Smooth muscle cell (in vitro differentiated cells): ENCODE measurements around the gene ALB. TPM values are rescaled to one million over a fixed set of nuclear protein-coding genes. Genes with fewer than 3 reads are reported as not detected.

Experiments used
- DNase-seq: peaks from one replicate; lab custom pipeline; 2025; ENCODE audit not compliant: unreplicated experiment; lab: John Stamatoyannopoulos, UW
- H2AFZ ChIP-seq: fragments of 200-600 bp; sonication (generic); 2 replicates; pipeline ENCODE4 v1.6.0; 2016; ENCODE audit warnings: antibody characterized with exemption, low read depth, mild to moderate bottlenecking
- H3F3A ChIP-seq: fragments of 200-600 bp; sonication (generic); 2 replicates; pipeline ENCODE4 v1.6.0; 2017; ENCODE audit warnings: antibody characterized with exemption, low read depth
- H3K27ac ChIP-seq: fragments of 200-600 bp; sonication (generic); 2 replicates; pipeline ENCODE4 v1.5.1; 2016; ENCODE audit warnings: low read depth, mild to moderate bottlenecking
- H3K27me3 ChIP-seq: fragments of 200-600 bp; sonication (generic); 2 replicates; pipeline ENCODE4 v1.6.1; 2016; ENCODE audit warnings: low read depth, mild to moderate bottlenecking
- H3K36me3 ChIP-seq: fragments of 200-600 bp; sonication (generic); 2 replicates; pipeline ENCODE4 v1.5.1; 2016; ENCODE audit warnings: low read depth
- H3K4me1 ChIP-seq: fragments of 200-600 bp; sonication (generic); 2 replicates; pipeline ENCODE4 v1.5.1; 2016; ENCODE audit warnings: low read depth
- H3K4me2 ChIP-seq: fragments of 200-600 bp; sonication (generic); 2 replicates; pipeline ENCODE4 v1.6.0; 2016; ENCODE audit warnings: mild to moderate bottlenecking
- H3K4me3 ChIP-seq: fragments of 200-600 bp; sonication (generic); 2 replicates; pipeline ENCODE4 v1.5.1; 2016; ENCODE audit warnings: mild to moderate bottlenecking
- H3K79me2 ChIP-seq: fragments of 200-600 bp; sonication (generic); 2 replicates; pipeline ENCODE4 v1.6.0; 2016; ENCODE audit warnings: low read depth, mild to moderate bottlenecking
- H3K9ac ChIP-seq: fragments of 200-600 bp; sonication (generic); 2 replicates; pipeline ENCODE4 v1.6.0; 2016; ENCODE audit warnings: low read depth
- H3K9me3 ChIP-seq: fragments of 200-600 bp; sonication (generic); replicated peaks from 2 replicates; pipeline ENCODE4 v1.5.1; 2016; ENCODE audit warnings: low read depth
- H4K20me1 ChIP-seq: fragments of 200-600 bp; sonication (generic); 2 replicates; pipeline ENCODE4 v1.6.0; 2016; ENCODE audit warnings: low read depth
- WGBS: methylation state at CpG from one replicate; pipeline ENCODE4 v1.1.7; 2016; ENCODE audit warnings: low lambda C conversion rate; 5-methylcytosine and 5-hydroxymethylcytosine counted together
- polyA plus RNA-seq: library from polyadenylated mRNA; unstranded; fragments of >200 nt; fragmentation: Nextera tagmentation; extraction: Ambion mirVana; gene quantifications from 2 replicates; pipeline ENCODE4 v1.2.1, GENCODE V29; 2016
- total RNA-seq: library from RNA; depleted of rRNA; stranded (reverse); fragments of >200 nt; gene quantifications from 2 replicates; pipeline ENCODE4 v1.2.3, GENCODE V29; 2014
- TF ChIP-seq, protein P1 (sequence below): fragments of 200-600 bp; sonication (generic); IDR thresholded peaks from 2 replicates; pipeline ENCODE4 v1.5.1; 2017; ENCODE audit warnings: borderline replicate concordance, mild to moderate bottlenecking, antibody characterized with exemption; ENCODE audit not compliant: insufficient read depth, poor library complexity, severe bottlenecking

The ALB gene
- total and polyA plus RNA-seq, 2 experiments from 2014 or later, result 0.85 to 4.8 TPM

- no peak overlapping the region for H3K4me2 ChIP-seq
- TF ChIP-seq, protein P1, sequence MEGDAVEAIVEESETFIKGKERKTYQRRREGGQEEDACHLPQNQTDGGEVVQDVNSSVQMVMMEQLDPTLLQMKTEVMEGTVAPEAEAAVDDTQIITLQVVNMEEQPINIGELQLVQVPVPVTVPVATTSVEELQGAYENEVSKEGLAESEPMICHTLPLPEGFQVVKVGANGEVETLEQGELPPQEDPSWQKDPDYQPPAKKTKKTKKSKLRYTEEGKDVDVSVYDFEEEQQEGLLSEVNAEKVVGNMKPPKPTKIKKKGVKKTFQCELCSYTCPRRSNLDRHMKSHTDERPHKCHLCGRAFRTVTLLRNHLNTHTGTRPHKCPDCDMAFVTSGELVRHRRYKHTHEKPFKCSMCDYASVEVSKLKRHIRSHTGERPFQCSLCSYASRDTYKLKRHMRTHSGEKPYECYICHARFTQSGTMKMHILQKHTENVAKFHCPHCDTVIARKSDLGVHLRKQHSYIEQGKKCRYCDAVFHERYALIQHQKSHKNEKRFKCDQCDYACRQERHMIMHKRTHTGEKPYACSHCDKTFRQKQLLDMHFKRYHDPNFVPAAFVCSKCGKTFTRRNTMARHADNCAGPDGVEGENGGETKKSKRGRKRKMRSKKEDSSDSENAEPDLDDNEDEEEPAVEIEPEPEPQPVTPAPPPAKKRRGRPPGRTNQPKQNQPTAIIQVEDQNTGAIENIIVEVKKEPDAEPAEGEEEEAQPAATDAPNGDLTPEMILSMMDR, result no peak
- no peak overlapping the region for H3K27ac ChIP-seq
- no peaks in the 10 kb centered on the region for H3K79me2 ChIP-seq
- peaks cover 4% of the 10 kb centered on the region for H3F3A ChIP-seq
- WGBS, result 84% methylated on average over 4 of the region's 4 CpGs
- H3K9me3 ChIP-seq, result no peaks in the 10 kb centered on the region
- no peaks in the 10 kb centered on the region for H4K20me1 ChIP-seq
- H3K27me3 ChIP-seq, result no peaks in the 10 kb centered on the region
- no peak overlapping the region for H2AFZ ChIP-seq
- no peak overlapping the region for H3K9ac ChIP-seq
- no peak for DNase-seq
- H3K4me1 ChIP-seq, result peaks cover 16% of the 10 kb centered on the region
- no peak overlapping the region for H3K4me3 ChIP-seq
- no peaks in the 10 kb centered on the region for H3K36me3 ChIP-seq
Measured at GRCh38 chr4:73447671-73448070, 43.6 kb downstream of the ALB start.

DNA sequence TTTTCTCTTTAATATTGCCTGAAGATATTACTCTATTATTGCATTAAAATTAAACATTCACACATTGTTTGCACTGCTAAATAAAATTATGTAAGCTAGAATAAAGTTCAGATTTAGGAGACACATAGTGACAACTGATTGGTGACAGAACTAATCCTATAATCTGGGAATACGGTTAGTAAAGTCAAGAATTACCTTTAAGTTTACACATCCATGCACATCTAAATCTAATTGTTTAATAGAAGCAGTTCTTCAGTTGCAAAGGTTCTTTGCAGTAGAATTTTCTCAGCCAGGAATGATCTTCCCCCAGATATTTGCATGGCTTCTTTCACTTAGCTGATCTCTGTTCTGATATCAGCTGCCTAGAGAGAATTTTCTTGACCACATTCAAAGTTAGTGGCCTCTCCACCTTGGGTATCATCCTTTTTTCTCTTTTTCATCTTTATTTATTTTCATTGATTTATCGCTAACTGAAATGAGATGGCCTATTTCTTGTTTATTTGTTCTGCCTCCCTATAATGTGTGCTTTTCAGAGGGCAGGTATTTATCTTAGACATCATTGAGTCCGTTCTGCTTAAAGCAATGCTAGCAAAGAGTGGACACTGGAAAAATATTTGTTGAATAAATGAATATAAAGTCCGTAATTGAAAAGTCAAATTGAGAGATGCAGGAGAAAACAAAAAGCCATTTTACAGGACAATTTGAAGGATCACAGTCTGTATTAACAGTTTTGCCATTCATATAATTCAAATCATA, 44.5 kb downstream of the ALB start:
- Histone ChIP-seq H3K27ac (no peak overlapping the region), H3K4me1 (peaks cover 16% of the 10 kb centered on the region), H3K4me2 (no peak overlapping the region), H2AFZ (no peak overlapping the region), H3K9ac (no peak overlapping the region), H4K20me1 (no peaks in the 10 kb centered on the region), H3F3A (peaks cover 4% of the 10 kb centered on the region), H3K36me3 (no peaks in the 10 kb centered on the region), H3K9me3 (no peaks in the 10 kb centered on the region), H3K4me3 (no peak overlapping the region), H3K27me3 (no peaks in the 10 kb centered on the region), H3K79me2 (no peaks in the 10 kb centered on the region)
- WGBS, result 90% methylated on average over 4 of the region's 4 CpGs
- no peak for DNase-seq
- TF ChIP-seq, protein P1, result no peak

GRCh38 chr4:73450398-73451004, 46.4 kb downstream of the ALB start:
- Histone ChIP-seq H3K4me1 (peaks cover 16% of the 10 kb centered on the region), H2AFZ (peak overlapping the region; percentile 81), H3K4me3 (no peak overlapping the region), H3K27me3 (no peaks in the 10 kb centered on the region), H4K20me1 (no peaks in the 10 kb centered on the region), H3K9ac (peak overlapping the region; percentile 40), H3K36me3 (no peaks in the 10 kb centered on the region), H3K9me3 (no peaks in the 10 kb centered on the region), H3K27ac (peak overlapping the region; percentile 87), H3K79me2 (no peaks in the 10 kb centered on the region), H3F3A (peaks cover 4% of the 10 kb centered on the region), H3K4me2 (peak overlapping the region; percentile 66)
- WGBS, result 32% methylated on average over 9 of the region's 9 CpGs
- DNase-seq, result no peak
- TF ChIP-seq, protein P1, result no peak

GRCh38 chr4:73451404-73451803, 47.3 kb downstream of the ALB start:
- WGBS, result 77% methylated on average over 3 of the region's 3 CpGs
- peaks cover 4% of the 10 kb centered on the region for H3F3A ChIP-seq
- peaks cover 16% of the 10 kb centered on the region for H3K4me1 ChIP-seq
- no peaks in the 10 kb centered on the region for H3K36me3 ChIP-seq
- no peak for DNase-seq
- no peaks in the 10 kb centered on the region for H3K27me3 ChIP-seq
- H4K20me1 ChIP-seq, result no peaks in the 10 kb centered on the region
- H3K27ac ChIP-seq, result peak overlapping the region; percentile 87
- no peaks in the 10 kb centered on the region for H3K9me3 ChIP-seq
- H3K4me3 ChIP-seq, result no peak overlapping the region
- H2AFZ ChIP-seq, result no peak overlapping the region
- TF ChIP-seq, protein P1, result no peak
- H3K79me2 ChIP-seq, result no peaks in the 10 kb centered on the region
- H3K4me2 ChIP-seq, result no peak overlapping the region
- H3K9ac ChIP-seq, result no peak overlapping the region
